Brain microvascular endothelial cell (primary cell): Measurements from ENCODE around the gene DBN1.

Experiments used
- DNase-seq: peaks from one replicate; pipeline ENCODE4 v3.0.0-alpha.2; 2020
- H3K27ac ChIP-seq: fragments of 250-450 bp; sonication (Bioruptor Pico); 2 replicates; pipeline ENCODE4 v1.5.1; 2020; ENCODE audit warnings: mild to moderate bottlenecking, moderate library complexity
- H3K27me3 ChIP-seq: fragments of 250-450 bp; sonication (Bioruptor Pico); replicated peaks from 2 replicates; pipeline ENCODE4 v1.5.1; 2020; ENCODE audit warnings: mild to moderate bottlenecking
- H3K36me3 ChIP-seq: fragments of 250-450 bp; sonication (Bioruptor Pico); replicated peaks from 2 replicates; pipeline ENCODE4 v1.5.1; 2020; ENCODE audit warnings: mild to moderate bottlenecking
- H3K4me3 ChIP-seq: 2 replicates; pipeline ENCODE4 v1.5.1; 2011; ENCODE audit warnings: low read depth, mild to moderate bottlenecking, control low read depth, low read length, moderate library complexity
- in situ Hi-C: cut with HindIII; loops from 2 replicates; pipeline ENCODE4 v1.10.0; 2017; ENCODE audit warnings: low sequenced_read_pairs, low pct_ligation_motif_present
- TF ChIP-seq, protein P1 (sequence below): IDR thresholded peaks from 2 replicates; pipeline ENCODE4 v1.5.1; 2011; ENCODE audit warnings: low read depth, mild to moderate bottlenecking, moderate library complexity, low read length, control low read depth, inconsistent platforms; ENCODE audit errors: missing control alignments

Gene DBN1

DNA sequence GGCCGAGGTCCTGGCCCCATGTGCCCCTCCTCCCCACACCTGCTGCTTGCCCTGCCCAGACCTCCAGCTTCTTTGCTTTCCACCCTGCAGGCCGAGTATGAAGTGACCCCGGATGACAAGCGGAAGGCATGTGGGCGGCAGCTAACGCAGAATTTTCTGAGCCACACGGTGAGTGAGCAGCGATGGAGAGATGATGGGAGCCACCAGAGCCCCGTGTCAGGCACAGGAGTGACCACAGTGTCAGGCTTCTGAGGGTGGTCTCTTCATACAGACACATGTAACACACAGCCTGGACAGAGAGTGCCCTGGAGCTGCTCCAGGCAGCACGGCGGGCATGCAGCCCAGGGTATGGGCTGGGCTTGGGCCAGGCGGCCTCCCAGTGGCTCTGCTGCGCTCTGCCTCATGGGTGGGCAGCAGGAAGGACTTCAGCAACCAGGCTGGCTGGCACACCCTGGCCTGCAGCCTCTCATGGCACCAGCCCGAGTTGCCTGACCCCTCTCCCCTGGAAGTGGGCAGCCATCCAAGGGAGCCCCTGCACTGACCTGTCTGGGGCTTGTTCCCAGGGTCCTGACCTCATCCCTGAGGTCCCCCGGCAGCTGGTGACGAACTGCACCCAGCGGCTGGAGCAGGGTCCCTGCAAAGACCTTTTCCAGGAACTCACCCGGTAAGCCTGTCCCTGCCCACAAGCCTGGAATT is 41.1 kb downstream of the DBN1 start:
- DNase-seq = no peak
- TF ChIP-seq, protein P1, sequence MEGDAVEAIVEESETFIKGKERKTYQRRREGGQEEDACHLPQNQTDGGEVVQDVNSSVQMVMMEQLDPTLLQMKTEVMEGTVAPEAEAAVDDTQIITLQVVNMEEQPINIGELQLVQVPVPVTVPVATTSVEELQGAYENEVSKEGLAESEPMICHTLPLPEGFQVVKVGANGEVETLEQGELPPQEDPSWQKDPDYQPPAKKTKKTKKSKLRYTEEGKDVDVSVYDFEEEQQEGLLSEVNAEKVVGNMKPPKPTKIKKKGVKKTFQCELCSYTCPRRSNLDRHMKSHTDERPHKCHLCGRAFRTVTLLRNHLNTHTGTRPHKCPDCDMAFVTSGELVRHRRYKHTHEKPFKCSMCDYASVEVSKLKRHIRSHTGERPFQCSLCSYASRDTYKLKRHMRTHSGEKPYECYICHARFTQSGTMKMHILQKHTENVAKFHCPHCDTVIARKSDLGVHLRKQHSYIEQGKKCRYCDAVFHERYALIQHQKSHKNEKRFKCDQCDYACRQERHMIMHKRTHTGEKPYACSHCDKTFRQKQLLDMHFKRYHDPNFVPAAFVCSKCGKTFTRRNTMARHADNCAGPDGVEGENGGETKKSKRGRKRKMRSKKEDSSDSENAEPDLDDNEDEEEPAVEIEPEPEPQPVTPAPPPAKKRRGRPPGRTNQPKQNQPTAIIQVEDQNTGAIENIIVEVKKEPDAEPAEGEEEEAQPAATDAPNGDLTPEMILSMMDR = no peak
- in situ Hi-C loops = loop anchor here (25.0 kb wide), 1 partner anchor 120 kb away; the partner anchor contains the start of genes MXD3, PRELID1 and RAB24
- Histone ChIP-seq H3K27ac (no peak overlapping the region), H3K36me3 (peaks cover 45% of the 10 kb centered on the region), H3K27me3 (no peaks in the 10 kb centered on the region), H3K4me3 (no peak overlapping the region)

- in situ Hi-C loops = loop anchor here (25.0 kb wide), 1 partner anchor 119 kb away; the partner anchor contains the start of genes MXD3, PRELID1 and RAB24
- Histone ChIP-seq H3K27me3 (no peaks in the 10 kb centered on the region), H3K27ac (no peak overlapping the region), H3K36me3 (peaks cover 44% of the 10 kb centered on the region), H3K4me3 (no peak overlapping the region)
- TF ChIP-seq, protein P1 = no peak
- DNase-seq = no peak
Observed at GRCh38 chr5:177431317-177432142, 41.9 kb downstream of the DBN1 start.

DNA sequence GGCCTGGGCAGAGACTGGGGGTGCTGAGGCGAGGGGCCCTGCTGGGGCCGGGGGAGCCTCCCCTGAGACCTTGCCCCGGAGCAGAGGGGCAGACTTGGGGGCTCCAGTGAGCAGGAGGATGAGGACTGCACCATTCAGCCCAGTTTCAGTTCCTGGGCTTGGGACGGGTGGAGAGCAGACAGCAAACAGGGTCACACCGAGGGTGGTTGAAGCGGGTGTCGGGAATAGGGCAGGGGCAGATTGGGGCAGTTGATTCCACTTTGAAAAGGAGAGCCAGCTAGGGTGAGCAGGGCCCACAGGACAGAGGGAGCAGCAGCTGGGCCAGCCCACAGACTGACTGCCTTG is 42.5 kb downstream of the DBN1 start:
- H3K27ac ChIP-seq = no peak overlapping the region
- H3K4me3 ChIP-seq = no peak overlapping the region
- no peak for DNase-seq
- TF ChIP-seq, protein P1 = no peak
- H3K27me3 ChIP-seq = no peaks in the 10 kb centered on the region
- in situ Hi-C loops = loop anchor here (25.0 kb wide), 1 partner anchor 119 kb away; the partner anchor contains the start of genes MXD3, PRELID1 and RAB24
- peaks cover 41% of the 10 kb centered on the region for H3K36me3 ChIP-seq

DNA sequence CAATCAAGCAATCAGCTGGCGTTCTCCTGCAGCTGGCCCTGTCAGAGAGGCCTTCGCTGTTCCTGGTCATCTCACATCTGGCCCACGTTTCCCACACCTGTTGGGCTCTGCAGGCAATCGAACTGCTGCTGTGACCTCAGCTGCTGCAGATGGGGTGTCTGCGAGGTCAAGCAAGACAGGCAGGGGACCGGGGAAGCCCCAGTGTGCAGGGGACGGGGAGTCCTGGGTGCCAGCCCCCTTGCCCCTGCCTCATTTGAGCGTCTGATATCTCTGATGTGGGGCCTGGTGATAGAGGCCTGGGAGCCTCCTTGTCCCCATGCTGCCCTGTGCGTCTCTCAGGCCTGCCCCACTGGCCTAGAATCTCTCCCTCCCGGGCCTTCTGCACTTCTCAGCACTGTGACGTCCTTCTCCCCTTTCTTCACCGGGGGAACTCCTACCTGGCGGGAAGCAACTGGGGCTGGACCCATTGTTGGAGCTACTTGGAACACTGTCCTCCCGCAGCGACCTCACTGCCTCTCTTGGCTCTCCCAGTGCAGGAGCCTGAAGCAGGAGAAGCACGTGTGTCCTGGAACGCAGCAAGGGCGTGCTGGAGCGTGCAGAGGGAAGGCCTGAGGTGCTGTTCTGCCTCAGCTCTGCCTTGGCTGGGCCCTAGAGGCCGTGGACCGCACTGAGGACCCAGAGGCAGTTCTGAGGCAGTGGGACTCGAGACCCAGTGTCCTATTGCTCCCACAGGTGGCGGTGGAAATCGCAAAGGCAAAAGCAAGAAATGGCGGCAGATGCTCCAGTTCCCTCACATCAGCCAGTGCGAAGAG is 43.1 kb downstream of the DBN1 start:
- no peak for DNase-seq
- H3K36me3 ChIP-seq = peaks cover 35% of the 10 kb centered on the region

More for the DNA sequence above, 43.1 kb downstream of the DBN1 start:
- TF ChIP-seq, protein P1 = no peak
- in situ Hi-C loops = loop anchor here (25.0 kb wide), 1 partner anchor 118 kb away; the partner anchor contains the start of genes MXD3, PRELID1 and RAB24
- no peaks in the 10 kb centered on the region for H3K27me3 ChIP-seq
- no peak overlapping the region for H3K27ac ChIP-seq
- H3K4me3 ChIP-seq = no peak overlapping the region
